Transverse colon (tissue), 3 donors: ENCODE measurements around the gene GOLGA3.
"Not testable (repeated sequence)": the region's sequence is repeated elsewhere in the genome, so short reads cannot be mapped to it uniquely, and the experiment has no call there.

Experiments
- CTCF ChIP-seq, 5 experiments: fragments of 200-600 bp in 3 of 5; fragments of 450-650 bp in 2 of 5; sonication (generic) in 3 of 5; IDR thresholded peaks; 1 replicate in 2 of 5; 2 replicates in 3 of 5; pipeline ENCODE4 v1.5.1; 2016 to 2017; ENCODE audit warnings: antibody characterized with exemption in 5 of 5, inconsistent platforms in 3 of 5, mild to moderate bottlenecking in 2 of 5, moderate library complexity in 1 of 5
- EP300 ChIP-seq: sonication (generic); formaldehyde crosslinking; IDR thresholded peaks from one replicate; pipeline ENCODE4 v1.6.1; 2017; ENCODE audit warnings: antibody characterized with exemption, low read depth

GRCh38 chr12:132857019-132857418 is 28.4 kb upstream of the GOLGA3 start:
- not testable (repeated sequence) for TF ChIP-seq CTCF (IDR thresholded peaks at IDR 0.05); EP300
